Muscle layer of duodenum (tissue), 2 donors: ENCODE measurements around the gene NME3.

Experiments
- H3K27ac ChIP-seq: one replicate; pipeline ENCODE4 v1.7.0; 2013; ENCODE audit warnings: mild to moderate bottlenecking, low read length
- H3K27me3 ChIP-seq: one replicate; pipeline ENCODE4 v1.7.0; 2013; ENCODE audit warnings: low read depth, mild to moderate bottlenecking, control low read depth, low read length
- H3K36me3 ChIP-seq, 2 donors: one replicate each; pipeline ENCODE4 v1.7.0; 2013; ENCODE audit warnings: low read length in 2 of 2, control low read depth in 1 of 2, mild to moderate bottlenecking in 1 of 2; ENCODE audit not compliant: insufficient read depth in 2 of 2, control insufficient read depth in 1 of 2
- H3K4me1 ChIP-seq, 2 donors: one replicate each; pipeline ENCODE4 v1.7.0; 2013; ENCODE audit warnings: low read length in 2 of 2, mild to moderate bottlenecking in 2 of 2, control low read depth in 1 of 2, moderate library complexity in 1 of 2; ENCODE audit not compliant: insufficient read depth in 2 of 2, control insufficient read depth in 1 of 2
- H3K4me3 ChIP-seq, 2 donors: one replicate each; pipeline ENCODE4 v1.7.0; 2013; ENCODE audit warnings: low read length in 2 of 2, low read depth in 1 of 2, mild to moderate bottlenecking in 1 of 2
- H3K9me3 ChIP-seq, 2 donors: one replicate each; pipeline ENCODE4 v1.7.0; 2013; ENCODE audit warnings: low read length in 2 of 2, control low read depth in 1 of 2, mild to moderate bottlenecking in 1 of 2; ENCODE audit not compliant: control insufficient read depth in 1 of 2
- donor health status: healthy.

The NME3 gene

GRCh38 chr16:1765826-1766225, 5.5 kb downstream of the NME3 start:
- Histone ChIP-seq H3K4me3 (no peak overlapping the region), H3K36me3 (peaks cover 4 to 79% of the 10 kb centered on the region in 2 donors), H3K9me3 (no peaks in the 10 kb centered on the region), H3K27me3 (no peaks in the 10 kb centered on the region), H3K27ac (no peak overlapping the region), H3K4me1 (peaks cover 0 to 14% of the 10 kb centered on the region in 2 donors)

DNA sequence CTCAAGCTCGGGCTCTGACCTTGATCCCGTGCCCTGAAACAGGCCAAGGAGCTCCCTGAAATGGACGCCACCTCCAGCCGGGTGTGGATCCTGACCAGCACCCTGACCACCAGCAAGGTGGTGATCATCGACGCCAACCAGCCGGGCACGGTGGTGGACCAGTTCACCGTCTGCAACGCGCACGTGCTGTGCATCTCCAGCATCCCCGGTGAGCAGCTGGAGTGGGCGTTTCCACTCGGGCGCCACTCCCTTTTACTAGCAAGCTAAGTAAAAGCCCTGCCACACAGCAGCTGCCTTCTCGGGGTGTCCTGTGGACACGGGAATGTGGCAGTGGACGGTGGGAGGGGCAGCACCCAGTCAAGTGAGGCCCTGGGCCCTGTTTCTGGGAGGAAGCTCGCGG, 6.4 kb downstream of the NME3 start:
- H3K4me1 ChIP-seq = peaks cover 0 to 7% of the 10 kb centered on the region in 2 donors
- no peak overlapping the region for H3K4me3 ChIP-seq
- peaks cover 4 to 88% of the 10 kb centered on the region in 2 donors for H3K36me3 ChIP-seq
- no peak overlapping the region for H3K27ac ChIP-seq
- H3K9me3 ChIP-seq = no peaks in the 10 kb centered on the region
- H3K27me3 ChIP-seq = no peaks in the 10 kb centered on the region

- H3K27ac ChIP-seq = no peak overlapping the region
These were observed 7.5 kb downstream of the NME3 start for GRCh38 chr16:1763521-1764511.

GRCh38 chr16:1762879-1763520, 8.3 kb downstream of the NME3 start:
- H3K36me3 ChIP-seq = peaks cover 4 to 88% of the 10 kb centered on the region in 2 donors
- no peaks in the 10 kb centered on the region for H3K9me3 ChIP-seq
- H3K4me3 ChIP-seq = no peak overlapping the region
- H3K27me3 ChIP-seq = no peaks in the 10 kb centered on the region
- H3K4me1 ChIP-seq = no peaks in the 10 kb centered on the region
- H3K27ac ChIP-seq = no peak overlapping the region

More at GRCh38 chr16:1763521-1764511, 7.5 kb downstream of the NME3 start:
- Histone ChIP-seq H3K9me3 (no peaks in the 10 kb centered on the region), H3K4me1 (no peaks in the 10 kb centered on the region), H3K36me3 (peaks cover 4 to 90% of the 10 kb centered on the region in 2 donors), H3K27me3 (no peaks in the 10 kb centered on the region), H3K4me3 (no peak overlapping the region)

DNA sequence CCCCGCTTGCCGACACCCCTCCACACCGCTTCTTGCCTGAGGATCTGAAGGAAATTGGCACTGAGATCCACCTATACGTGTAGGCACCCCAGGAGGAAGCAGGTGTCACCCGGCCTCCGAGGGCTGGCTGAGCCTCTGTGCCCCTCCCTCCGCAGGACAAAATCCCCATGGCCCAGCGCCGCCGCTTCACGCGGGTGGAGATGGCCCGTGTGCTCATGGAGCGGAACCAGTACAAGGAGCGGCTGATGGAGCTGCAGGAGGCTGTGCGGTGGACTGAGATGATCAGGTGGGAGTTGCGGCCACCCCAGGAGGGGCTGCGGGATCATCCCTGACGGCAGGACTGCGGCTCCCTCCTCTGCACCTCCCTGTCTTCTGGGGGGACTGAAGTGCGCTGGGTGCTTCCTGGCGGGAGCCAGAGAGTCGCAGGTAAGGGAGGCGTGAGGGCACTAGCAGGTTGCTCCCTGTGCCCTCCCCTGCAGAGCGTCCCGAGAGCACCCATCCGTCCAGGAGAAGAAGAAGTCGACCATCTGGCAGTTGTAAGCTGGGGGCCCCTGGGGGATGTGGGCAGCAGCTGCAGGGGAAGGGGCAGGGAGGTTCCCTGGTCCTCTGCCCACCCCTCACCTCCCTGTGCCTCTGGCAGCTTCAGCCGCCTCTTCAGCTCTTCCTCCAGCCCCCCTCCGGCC, 9.0 kb downstream of the NME3 start:
- H3K27ac ChIP-seq = no peak overlapping the region
- H3K27me3 ChIP-seq = no peaks in the 10 kb centered on the region
- no peaks in the 10 kb centered on the region for H3K4me1 ChIP-seq
- H3K4me3 ChIP-seq = no peak overlapping the region
- peaks cover 4 to 88% of the 10 kb centered on the region in 2 donors for H3K36me3 ChIP-seq
- no peaks in the 10 kb centered on the region for H3K9me3 ChIP-seq

DNA sequence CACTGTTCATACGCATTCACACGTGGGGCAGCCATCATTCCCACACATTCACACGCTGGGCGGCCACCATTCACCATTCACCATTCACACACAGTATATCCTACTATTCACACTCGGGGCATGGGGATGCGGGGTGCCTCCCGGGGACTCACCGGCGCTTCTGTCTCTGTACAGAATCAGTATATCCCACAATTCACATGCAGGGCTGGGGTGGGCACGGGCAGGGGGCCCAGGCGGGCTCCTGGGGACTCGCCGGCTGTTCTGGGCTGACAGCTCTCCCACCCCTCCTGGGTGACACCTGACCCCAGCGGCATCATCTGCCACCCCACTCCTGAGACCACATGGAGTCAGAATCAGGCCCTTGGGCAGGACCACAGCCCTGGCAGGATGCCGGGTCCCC, 9.6 kb downstream of the NME3 start:
- Histone ChIP-seq H3K4me1 (no peaks in the 10 kb centered on the region), H3K4me3 (no peak overlapping the region), H3K27me3 (no peaks in the 10 kb centered on the region), H3K36me3 (peaks cover 4 to 84% of the 10 kb centered on the region in 2 donors), H3K27ac (no peak overlapping the region), H3K9me3 (no peaks in the 10 kb centered on the region)

- H3K9me3 ChIP-seq = no peaks in the 10 kb centered on the region
- H3K4me1 ChIP-seq = no peaks in the 10 kb centered on the region
- H3K4me3 ChIP-seq = no peak overlapping the region
- H3K36me3 ChIP-seq = peaks cover 4 to 76% of the 10 kb centered on the region in 2 donors
- H3K27me3 ChIP-seq = no peaks in the 10 kb centered on the region
- no peak overlapping the region for H3K27ac ChIP-seq
These were observed 10.4 kb downstream of the NME3 start for GRCh38 chr16:1760911-1761310.

DNA sequence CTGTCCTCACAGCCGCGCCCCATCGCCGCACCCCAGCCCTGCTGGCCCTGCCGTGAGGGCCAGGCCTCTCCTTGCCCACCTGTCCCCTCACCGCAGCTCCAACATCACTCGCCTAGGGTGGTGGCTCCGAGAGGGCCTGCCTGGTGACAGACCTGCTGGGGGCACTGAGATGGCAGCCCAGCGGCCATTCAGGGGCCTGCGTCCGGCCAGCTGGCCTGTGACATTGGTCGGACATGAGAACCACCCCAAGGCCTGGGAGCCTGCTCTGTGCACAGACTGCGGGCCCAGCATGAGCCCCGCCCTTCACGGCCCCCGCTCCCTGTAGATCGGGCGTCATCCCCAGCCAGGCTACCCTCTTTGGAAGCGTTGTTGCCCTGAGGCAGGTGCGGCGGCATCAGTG, 11.8 kb downstream of the NME3 start:
- no peaks in the 10 kb centered on the region for H3K9me3 ChIP-seq
- peaks cover 6 to 71% of the 10 kb centered on the region in 2 donors for H3K36me3 ChIP-seq
- H3K4me3 ChIP-seq = no peak overlapping the region
- H3K4me1 ChIP-seq = no peaks in the 10 kb centered on the region
- H3K27ac ChIP-seq = no peak overlapping the region
- no peaks in the 10 kb centered on the region for H3K27me3 ChIP-seq

DNA sequence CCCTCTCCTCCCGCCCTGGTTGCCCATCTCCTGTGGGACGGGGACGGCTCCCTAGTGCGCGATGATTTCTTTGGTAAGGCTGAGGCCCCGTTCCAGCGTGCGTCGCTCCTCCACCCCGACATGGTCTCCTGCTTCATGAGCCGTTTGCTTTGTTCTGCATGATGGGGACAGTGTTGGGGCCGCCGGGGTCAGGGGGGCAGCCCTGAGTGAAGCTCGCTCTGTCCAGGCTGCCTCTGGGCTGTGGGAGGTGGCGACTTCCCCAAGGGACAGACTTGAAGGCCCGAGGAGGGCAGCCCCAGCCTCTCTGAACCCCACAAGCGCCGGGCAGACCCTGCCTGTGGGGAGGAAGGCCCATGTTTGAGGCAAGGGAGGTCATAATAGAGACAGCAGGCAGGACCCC, 12.4 kb downstream of the NME3 start:
- H3K4me1 ChIP-seq = no peaks in the 10 kb centered on the region
- no peaks in the 10 kb centered on the region for H3K9me3 ChIP-seq
- no peaks in the 10 kb centered on the region for H3K27me3 ChIP-seq
- H3K27ac ChIP-seq = no peak overlapping the region
- peaks cover 6 to 65% of the 10 kb centered on the region in 2 donors for H3K36me3 ChIP-seq
- H3K4me3 ChIP-seq = no peak overlapping the region

DNA sequence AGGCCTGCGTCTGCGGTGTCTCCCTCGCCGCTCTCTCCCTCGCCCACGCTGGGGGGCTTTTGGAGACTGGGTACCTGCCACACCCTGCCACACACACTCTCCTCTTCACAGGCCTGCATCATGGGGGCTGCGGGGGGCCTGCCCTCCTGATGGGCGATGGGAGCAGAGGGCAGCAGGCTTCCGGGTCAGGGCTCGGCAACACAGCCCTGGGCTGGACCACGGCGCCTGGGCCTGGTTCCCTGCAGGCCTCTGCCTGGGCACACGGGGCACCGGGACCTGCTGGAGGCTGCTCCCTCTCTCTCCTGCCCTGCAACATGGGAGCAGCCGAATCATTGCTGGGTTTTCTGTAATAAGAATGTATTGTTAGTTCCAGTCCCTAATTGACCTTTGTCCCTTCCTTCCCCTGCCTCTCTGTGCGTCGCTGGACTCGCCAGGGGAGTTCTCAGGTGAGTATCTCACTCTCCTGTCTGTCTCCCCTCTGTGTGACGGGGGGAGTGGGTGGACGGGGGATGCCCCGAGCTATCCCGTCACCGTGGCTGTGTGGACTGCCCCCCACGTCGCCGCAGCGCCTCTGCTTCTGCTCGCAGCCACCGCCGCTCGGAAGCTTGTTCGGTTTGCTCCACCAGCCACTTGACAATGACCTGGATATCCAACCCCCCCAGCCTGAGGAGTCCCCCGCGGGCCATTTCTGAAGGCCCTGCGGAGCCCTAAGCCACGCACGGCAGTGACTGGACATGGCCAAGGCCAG, 13.5 kb downstream of the NME3 start:
- peaks cover 6 to 59% of the 10 kb centered on the region in 2 donors for H3K36me3 ChIP-seq
- H3K4me1 ChIP-seq = no peaks in the 10 kb centered on the region
- no peak overlapping the region for H3K4me3 ChIP-seq
- H3K27ac ChIP-seq = no peak overlapping the region
- no peaks in the 10 kb centered on the region for H3K9me3 ChIP-seq
- no peaks in the 10 kb centered on the region for H3K27me3 ChIP-seq
